Measurements from ENCODE around the gene PPIF.
A peak's percentile ranks its signal among the peaks of the same experiment; 100 is the strongest.

The PPIF gene

GRCh38 chr10:79378647-79379511 lies 31.6 kb downstream of the PPIF start:
- DNase-seq (ENCODE audit: extremely low spot score), result no peak
- ChIA-PET CTCF (no interaction called here), POLR2A (no interaction called here)
- TF ChIP-seq HDGF (IDR thresholded peaks at IDR 0.05; ENCODE audit: borderline replicate concordance) (no peak), LEF1 (IDR thresholded peaks at IDR 0.05; ENCODE audit: borderline replicate concordance) (no peak), NFRKB (IDR thresholded peaks at IDR 0.05) (no peak), ELF4 (IDR thresholded peaks at IDR 0.05) (no peak), ARNT (IDR thresholded peaks at IDR 0.05) (no peak), BHLHE40 (IDR thresholded peaks at IDR 0.05; ENCODE audit: borderline replicate concordance) (no peak), SP1 (IDR thresholded peaks at IDR 0.05) (no peak)
- TF ChIP-seq, protein P1, sequence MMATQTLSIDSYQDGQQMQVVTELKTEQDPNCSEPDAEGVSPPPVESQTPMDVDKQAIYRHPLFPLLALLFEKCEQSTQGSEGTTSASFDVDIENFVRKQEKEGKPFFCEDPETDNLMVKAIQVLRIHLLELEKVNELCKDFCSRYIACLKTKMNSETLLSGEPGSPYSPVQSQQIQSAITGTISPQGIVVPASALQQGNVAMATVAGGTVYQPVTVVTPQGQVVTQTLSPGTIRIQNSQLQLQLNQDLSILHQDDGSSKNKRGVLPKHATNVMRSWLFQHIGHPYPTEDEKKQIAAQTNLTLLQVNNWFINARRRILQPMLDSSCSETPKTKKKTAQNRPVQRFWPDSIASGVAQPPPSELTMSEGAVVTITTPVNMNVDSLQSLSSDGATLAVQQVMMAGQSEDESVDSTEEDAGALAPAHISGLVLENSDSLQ (IDR thresholded peaks at IDR 0.05), result no peak

GRCh38 chr10:79379512-79380124 lies 32.3 kb downstream of the PPIF start:
- TF ChIP-seq ARNT (IDR thresholded peaks at IDR 0.05) (no peak), FOXM1 (IDR thresholded peaks at IDR 0.05; ENCODE audit: borderline replicate concordance) (no peak), CTBP1 (IDR thresholded peaks at IDR 0.05; ENCODE audit: borderline replicate concordance) (no peak), LEF1 (IDR thresholded peaks at IDR 0.05; ENCODE audit: borderline replicate concordance) (no peak), ELF4 (IDR thresholded peaks at IDR 0.05) (no peak), BHLHE40 (IDR thresholded peaks at IDR 0.05; ENCODE audit: borderline replicate concordance) (no peak), ZNF384 (IDR thresholded peaks at IDR 0.05) (no peak), SUZ12 (IDR thresholded peaks at IDR 0.05) (no peak), FOXK2 (IDR thresholded peaks at IDR 0.05) (no peak), NFRKB (IDR thresholded peaks at IDR 0.05) (no peak), TARDBP (IDR thresholded peaks at IDR 0.05) (no peak)
- TF ChIP-seq, protein P1 (IDR thresholded peaks at IDR 0.05), result no peak
- ChIA-PET POLR2A (no interaction called here), CTCF (no interaction called here)
- no peak for DNase-seq (ENCODE audit: extremely low spot score)

- no peak for TF ChIP-seq TARDBP (IDR thresholded peaks at IDR 0.05)
- no peak for TF ChIP-seq ELF4 (IDR thresholded peaks at IDR 0.05)
- TF ChIP-seq, protein P1 (IDR thresholded peaks at IDR 0.05), result no peak
- no peak for TF ChIP-seq ZNF384 (IDR thresholded peaks at IDR 0.05)
- no peak for TF ChIP-seq FOXK2 (IDR thresholded peaks at IDR 0.05)
- TF ChIP-seq SUZ12 (IDR thresholded peaks at IDR 0.05), result no peak
- no peak for TF ChIP-seq NFRKB (IDR thresholded peaks at IDR 0.05)
- TF ChIP-seq LEF1 (IDR thresholded peaks at IDR 0.05; ENCODE audit: borderline replicate concordance), result no peak
- no peak for TF ChIP-seq FOXM1 (IDR thresholded peaks at IDR 0.05; ENCODE audit: borderline replicate concordance)
- CTCF ChIA-PET, result interaction anchor here (0.7 kb wide), 1 partner anchor 87 kb away, joined by 3 read pairs; no protein-coding TSS in a partner anchor
- no peak for DNase-seq (ENCODE audit: extremely low spot score)
- POLR2A ChIA-PET, result no interaction called here
Measured at GRCh38 chr10:79380125-79380945, 33.1 kb downstream of the PPIF start.

- CTCF ChIA-PET, result interaction anchor here (0.7 kb wide), 1 partner anchor 86 kb away, joined by 3 read pairs; no protein-coding TSS in a partner anchor
Measured at GRCh38 chr10:79380946-79381721, 33.9 kb downstream of the PPIF start.

More at GRCh38 chr10:79380946-79381721, 33.9 kb downstream of the PPIF start:
- peak; percentile 6 for DNase-seq (ENCODE audit: extremely low spot score)
- TF ChIP-seq HDGF (IDR thresholded peaks at IDR 0.05; ENCODE audit: borderline replicate concordance) (no peak), BHLHE40 (IDR thresholded peaks at IDR 0.05; ENCODE audit: borderline replicate concordance) (no peak), FOXM1 (IDR thresholded peaks at IDR 0.05; ENCODE audit: borderline replicate concordance) (no peak), SUZ12 (IDR thresholded peaks at IDR 0.05) (no peak), L3MBTL2 (conservative IDR thresholded peaks at IDR 0.05) (no peak), ELF4 (IDR thresholded peaks at IDR 0.05) (no peak), TARDBP (IDR thresholded peaks at IDR 0.05) (no peak), FOXA1 (IDR thresholded peaks at IDR 0.05) (no peak), FOXK2 (IDR thresholded peaks at IDR 0.05) (no peak)
- TF ChIP-seq, protein P1 (IDR thresholded peaks at IDR 0.05), result no peak
- POLR2A ChIA-PET, result no interaction called here
